Small intestine (tissue), 7 donors: Measurements from ENCODE around the gene PCDHB2. TPM values are rescaled to one million over a fixed set of nuclear protein-coding genes. Genes with fewer than 3 reads are reported as not detected.
"Not testable (repeated sequence)": the region's sequence is repeated elsewhere in the genome, so short reads cannot be mapped to it uniquely, and the experiment has no call there.

Experiments used
- DNase-seq, 2 donors: peaks; one replicate each; pipeline versions ENCODE4 v3.0.0 to v3.0.0-alpha.2; 2013
- FAIRE-seq: peaks from 2 replicates; lab custom pipeline; 2012; peaks lifted over from hg19 to GRCh38; lab: Jason Lieb, UNC
- H3K27ac ChIP-seq, 3 donors: one replicate each; pipeline ENCODE4 v1.5.1; 2013; ENCODE audit warnings: low read length in 2 of 3, mild to moderate bottlenecking in 2 of 3, control low read depth in 1 of 3, inconsistent platforms in 1 of 3, low read depth in 1 of 3, moderate library complexity in 1 of 3
- H3K27me3 ChIP-seq, 3 donors: one replicate each; pipeline ENCODE4 v1.6.1; 2013; ENCODE audit warnings: low read length in 3 of 3, inconsistent platforms in 1 of 3; ENCODE audit not compliant: control insufficient read depth in 3 of 3, insufficient read depth in 3 of 3
- H3K36me3 ChIP-seq, 3 donors: one replicate each; pipeline ENCODE4 v1.6.1; 2013; ENCODE audit warnings: low read length in 3 of 3, inconsistent platforms in 1 of 3, low read depth in 1 of 3, mild to moderate bottlenecking in 1 of 3, moderate library complexity in 1 of 3; ENCODE audit not compliant: control insufficient read depth in 3 of 3, insufficient read depth in 2 of 3
- H3K4me1 ChIP-seq, 3 donors: one replicate each; pipeline ENCODE4 v1.6.1; 2013; ENCODE audit warnings: low read length in 2 of 3, inconsistent platforms in 1 of 3, low read depth in 1 of 3, mild to moderate bottlenecking in 1 of 3, moderate library complexity in 1 of 3; ENCODE audit not compliant: control insufficient read depth in 3 of 3, insufficient read depth in 2 of 3
- H3K4me3 ChIP-seq, 3 donors: one replicate each; pipeline ENCODE4 v1.5.1; 2013; ENCODE audit warnings: low read length in 3 of 3, control low read depth in 1 of 3, inconsistent platforms in 1 of 3, low read depth in 1 of 3, mild to moderate bottlenecking in 1 of 3, moderate library complexity in 1 of 3
- H3K9me3 ChIP-seq, 2 donors: one replicate each; pipeline ENCODE4 v1.6.1; 2013; ENCODE audit warnings: low read depth in 1 of 2, low read length in 1 of 2; ENCODE audit not compliant: control insufficient read depth in 2 of 2, insufficient read depth in 1 of 2
- WGBS, 3 donors: extraction: QIAGEN DNeasy Blood & Tissue Kit; methylation state at CpG; one replicate each; pipeline ENCODE4 v1.1.7; 2013; 5-methylcytosine and 5-hydroxymethylcytosine counted together
- polyA plus RNA-seq, 4 donors: library from polyadenylated mRNA; stranded (reverse) in 3 of 4; unstranded in 1 of 4; fragments of 200-250 nt in 3 of 4; fragments of 120-200 nt in 1 of 4; gene quantifications; one replicate each; pipeline versions ENCODE4 v1.2.1 to v1.2.3, GENCODE V29; 2013
- donor health status: healthy with polysubstance abuse.
- donor health status: control.
- donor health status: control.
- donor health status: Bipolar disorder and iron deficiency.
- donor health status: healthy.

Gene PCDHB2
- polyA plus RNA-seq, 4 donors = 0.27 to 0.98 (median 0.72) TPM; not detected in 1

GRCh38 chr5:141121563-141121962 is 27.1 kb downstream of the PCDHB2 start, which contains the start of gene PCDHB4:
TSS of gene PCDHB4 (plus strand) at chr5:141121818. CDS start at chr5:141121999, 181 bp downstream.
- WGBS, 3 donors = 23 to 45% (median 34%) methylated on average over 16 of the region's 16 CpGs
- FAIRE-seq (no peak), DNase-seq (no peak)
- Histone ChIP-seq H3K4me1 (no peaks in the 10 kb centered on the region), H3K9me3 (peaks cover 0 to 15% of the 10 kb centered on the region in 2 donors), H3K27ac (no peak within 1 kb of the TSS), H3K36me3 (no peaks in the 10 kb centered on the region), H3K27me3 (peaks cover 0 to 5% (median 0%) of the 10 kb centered on the region in 3 donors), H3K4me3 (no peak within 1 kb of the TSS)

GRCh38 chr5:141121985-141122384 is 27.6 kb downstream of the PCDHB2 start:
- DNase-seq (no peak), FAIRE-seq (no peak)
- Histone ChIP-seq H3K36me3 (no peaks in the 10 kb centered on the region), H3K27ac (no peak overlapping the region), H3K4me1 (no peaks in the 10 kb centered on the region), H3K4me3 (no peak overlapping the region), H3K9me3 (peaks cover 0 to 15% of the 10 kb centered on the region in 2 donors), H3K27me3 (peaks cover 0 to 5% (median 0%) of the 10 kb centered on the region in 3 donors)
- 43 to 52% (median 46%) methylated on average over 12 of the region's 12 CpGs for WGBS, 3 donors

- not testable (repeated sequence) for DNase-seq, H3K4me1 ChIP-seq, H3K36me3 ChIP-seq, H3K27ac ChIP-seq, H3K4me3 ChIP-seq, H3K27me3 ChIP-seq, FAIRE-seq
- WGBS, 3 donors = 42 to 66% (median 61%) methylated on average over 17 to 69 of the region's 73 CpGs
- peaks cover 0 to 15% of the 10 kb centered on the region in 2 donors for H3K9me3 ChIP-seq
Measured at GRCh38 chr5:141123396-141124135, 29.2 kb downstream of the PCDHB2 start.

GRCh38 chr5:141127305-141127704 is 32.9 kb downstream of the PCDHB2 start:
- Histone ChIP-seq H3K4me1 (no peaks in the 10 kb centered on the region), H3K9me3 (peaks cover 0 to 9% of the 10 kb centered on the region in 2 donors), H3K27ac (no peak overlapping the region), H3K27me3 (no peaks in the 10 kb centered on the region), H3K4me3 (no peak overlapping the region), H3K36me3 (no peaks in the 10 kb centered on the region)
- 88 to 95% (median 95%) methylated on average over 1 of the region's 1 CpG for WGBS, 3 donors
- FAIRE-seq (no peak), DNase-seq (no peak)

- no peaks in the 10 kb centered on the region for H3K27me3 ChIP-seq
- H3K9me3 ChIP-seq = peaks cover 1 to 23% of the 10 kb centered on the region in 2 donors
- no peaks in the 10 kb centered on the region for H3K36me3 ChIP-seq
- DNase-seq (no peak), FAIRE-seq (no peak)
- H3K4me3 ChIP-seq = peak within 1 kb of the TSS in 1 of 3 donors; percentile 9
- no peak within 1 kb of the TSS for H3K27ac ChIP-seq
- 22 to 38% (median 32%) methylated on average over 22 of the region's 22 CpGs for WGBS, 3 donors
- no peaks in the 10 kb centered on the region for H3K4me1 ChIP-seq
Measured at GRCh38 chr5:141135030-141135717, 40.8 kb downstream of the PCDHB2 start, which contains the start of gene PCDHB5. TSS of gene PCDHB5 (plus strand) at chr5:141135206. CDS start at chr5:141135435, 229 bp downstream.

GRCh38 chr5:141135718-141136266 is 41.4 kb downstream of the PCDHB2 start:
- DNase-seq (no peak), FAIRE-seq (no peak)
- no peaks in the 10 kb centered on the region for H3K27me3 ChIP-seq
- no peak overlapping the region for H3K4me3 ChIP-seq
- 48 to 61% (median 56%) methylated on average over 19 of the region's 19 CpGs for WGBS, 3 donors
- peaks cover 1 to 23% of the 10 kb centered on the region in 2 donors for H3K9me3 ChIP-seq
- no peaks in the 10 kb centered on the region for H3K4me1 ChIP-seq
- no peak overlapping the region for H3K27ac ChIP-seq
- no peaks in the 10 kb centered on the region for H3K36me3 ChIP-seq

- H3K36me3 ChIP-seq, FAIRE-seq, DNase-seq, H3K4me3 ChIP-seq, H3K27ac ChIP-seq, H3K27me3 ChIP-seq, H3K4me1 ChIP-seq: not testable (repeated sequence)
- peaks cover 1 to 28% of the 10 kb centered on the region in 2 donors for H3K9me3 ChIP-seq
- WGBS, 3 donors = 53 to 69% (median 63%) methylated on average over 18 to 34 of the region's 34 CpGs
Measured at GRCh38 chr5:141137346-141137745, 42.9 kb downstream of the PCDHB2 start.
